GM23338 (cell line): Measurements from ENCODE around the gene TIMP4. TPM values are rescaled to one million over a fixed set of nuclear protein-coding genes. Genes with fewer than 3 reads are reported as not detected.

Source experiments
- ATAC-seq: fragments of 200-7000 bp; cut with Tn5 transposase; 3 replicates; pipeline ENCODE4 v1.9.1; 2020
- DNase-seq: peaks from one replicate; pipeline ENCODE4 v3.0.0-alpha.2; 2015; ENCODE audit warnings: low spot score
- H2AFZ ChIP-seq: fragments of 200-600 bp; sonication (generic); 2 replicates; pipeline ENCODE4 v1.8.0; 2016; ENCODE audit warnings: antibody characterized with exemption, mild to moderate bottlenecking, moderate library complexity
- H3F3A ChIP-seq: fragments of 200-600 bp; sonication (generic); replicated peaks from 2 replicates; pipeline ENCODE4 v1.8.0; 2017; ENCODE audit warnings: antibody characterized with exemption, mixed run types, low read depth
- H3K27ac ChIP-seq: fragments of 200-600 bp; sonication (generic); 2 replicates; pipeline ENCODE4 v1.6.1; 2016; ENCODE audit warnings: low read depth
- H3K27me3 ChIP-seq: fragments of 200-600 bp; sonication (generic); 2 replicates; pipeline ENCODE4 v1.8.0; 2016; ENCODE audit warnings: mild to moderate bottlenecking, mixed run types, moderate library complexity; ENCODE audit not compliant: insufficient read depth
- H3K36me3 ChIP-seq: fragments of 200-600 bp; sonication (generic); 2 replicates; pipeline ENCODE4 v1.8.0; 2016; ENCODE audit warnings: mild to moderate bottlenecking; ENCODE audit not compliant: insufficient read depth
- H3K4me1 ChIP-seq: fragments of 200-600 bp; sonication (generic); 2 replicates; pipeline ENCODE4 v1.8.0; 2016; ENCODE audit warnings: mild to moderate bottlenecking, moderate library complexity; ENCODE audit not compliant: insufficient read depth
- H3K4me2 ChIP-seq: fragments of 200-600 bp; sonication (generic); 2 replicates; pipeline ENCODE4 v1.7.1; 2017; ENCODE audit warnings: mixed run types
- H3K4me3 ChIP-seq: fragments of 200-600 bp; sonication (generic); 2 replicates; pipeline ENCODE4 v1.6.1; 2016; ENCODE audit warnings: mixed run types
- H3K79me2 ChIP-seq: fragments of 200-600 bp; sonication (generic); replicated peaks from 2 replicates; pipeline ENCODE4 v1.8.0; 2017; ENCODE audit warnings: mild to moderate bottlenecking; ENCODE audit not compliant: insufficient read depth
- H3K9me2 ChIP-seq: fragments of 200-600 bp; sonication (generic); 2 replicates; pipeline ENCODE4 v1.8.0; 2017; ENCODE audit not compliant: insufficient read depth
- H4K20me1 ChIP-seq: fragments of 200-600 bp; sonication (generic); replicated peaks from 2 replicates; pipeline ENCODE4 v1.8.0; 2017; ENCODE audit warnings: mild to moderate bottlenecking; ENCODE audit not compliant: insufficient read depth
- H3K27ac Mint-ChIP-seq: 2 replicates; pipeline ENCODE4 v1.8.0; 2020; ENCODE audit warnings: inconsistent platforms, mild to moderate bottlenecking, moderate library complexity, mixed read lengths
- H3K27me3 Mint-ChIP-seq: 3 replicates; pipeline ENCODE4 v1.8.0; 2022; ENCODE audit warnings: low read depth, mild to moderate bottlenecking, moderate library complexity, mixed read lengths, inconsistent platforms; ENCODE audit not compliant: insufficient read depth, poor library complexity
- H3K36me3 Mint-ChIP-seq: 3 replicates; pipeline ENCODE4 v1.8.0; 2021; ENCODE audit warnings: low read depth, mild to moderate bottlenecking, inconsistent platforms, moderate library complexity, mixed read lengths
- H3K4me1 Mint-ChIP-seq: 3 replicates; pipeline ENCODE4 v1.8.0; 2020; ENCODE audit warnings: mild to moderate bottlenecking, inconsistent platforms, mixed read lengths
- H3K4me3 Mint-ChIP-seq: 3 replicates; pipeline ENCODE4 v1.8.0; 2021; ENCODE audit warnings: moderate library complexity, mild to moderate bottlenecking, inconsistent platforms, mixed read lengths
- H3K9me3 Mint-ChIP-seq: 3 replicates; pipeline ENCODE4 v1.8.0; 2020; ENCODE audit warnings: moderate library complexity, mild to moderate bottlenecking, inconsistent platforms, mixed read lengths
- CTCF ChIP-seq, 2 experiments: fragments of 200-600 bp in 1 of 2; sonication (generic) in 1 of 2; conservative IDR thresholded peaks; 2 replicates each; pipeline versions ENCODE4 v1.5.1 to v1.6.1; 2016 to 2017; ENCODE audit warnings: antibody characterized with exemption in 2 of 2, low read depth in 2 of 2, mild to moderate bottlenecking in 2 of 2, moderate library complexity in 1 of 2
- ETS1 ChIP-seq: IDR thresholded peaks from 2 replicates; pipeline ENCODE4 v1.6.1; 2016; ENCODE audit warnings: antibody characterized with exemption
- EZH2 ChIP-seq: fragments of 200-600 bp; sonication (generic); IDR thresholded peaks from one replicate; pipeline ENCODE4 v1.8.0; 2017; ENCODE audit warnings: antibody characterized with exemption, mild to moderate bottlenecking, low read depth; ENCODE audit not compliant: unreplicated experiment
- NANOG ChIP-seq: IDR thresholded peaks from 2 replicates; pipeline ENCODE4 v1.6.1; 2016; ENCODE audit warnings: antibody characterized with exemption, borderline replicate concordance
- POLR2AphosphoS5 ChIP-seq: IDR thresholded peaks from 2 replicates; pipeline ENCODE4 v1.6.1; 2016; ENCODE audit warnings: antibody characterized with exemption, low read depth
- REST ChIP-seq: IDR thresholded peaks from one replicate; pipeline ENCODE4 v1.6.1; 2018; ENCODE audit warnings: antibody characterized with exemption; ENCODE audit not compliant: unreplicated experiment
- STAT1 ChIP-seq: IDR thresholded peaks from one replicate; pipeline ENCODE4 v1.6.1; 2016; ENCODE audit warnings: antibody characterized with exemption; ENCODE audit not compliant: unreplicated experiment
- ZNF331 ChIP-seq: fragments of 250-450 bp; sonication (Bioruptor Pico); IDR thresholded peaks from 2 replicates; pipeline ENCODE4 v1.5.0; 2020; ENCODE audit warnings: low read depth, mild to moderate bottlenecking, moderate library complexity
- polyA plus RNA-seq: library from polyadenylated mRNA; unstranded; fragments of >200 nt; fragmentation: Nextera tagmentation; extraction: Ambion mirVana; gene quantifications from 2 replicates; pipeline ENCODE4 v1.2.1, GENCODE V29; 2016
- total RNA-seq: library from RNA; depleted of rRNA; stranded (reverse); fragments of >200 nt; shearing (Covaris generic); gene quantifications from 2 replicates; pipeline ENCODE4 v1.2.3, GENCODE V29; 2014

The TIMP4 gene
- total and polyA plus RNA-seq, 2 experiments from 2014 or later, result 6.7 to 11.1 TPM

- Histone ChIP-seq H3K4me3 (no peak overlapping the region), H3K4me2 (no peak overlapping the region), H3K27ac (no peak overlapping the region), H2AFZ (no peak overlapping the region), H3K79me2 (no peaks in the 10 kb centered on the region), H3K36me3 (no peaks in the 10 kb centered on the region), H3K4me1 (peaks cover 8% of the 10 kb centered on the region), H4K20me1 (no peaks in the 10 kb centered on the region; the same call in none of the 2 replicates), H3F3A (no peaks in the 10 kb centered on the region), H3K9me2 (no peaks in the 10 kb centered on the region), H3K27me3 (no peaks in the 10 kb centered on the region)
- no peaks in the 10 kb centered on the region for H3K9me3 Mint-ChIP-seq
- H3K4me1 Mint-ChIP-seq, result no peaks in the 10 kb centered on the region
- DNase-seq (no peak), ATAC-seq (no peak)
- no peaks in the 10 kb centered on the region for H3K27me3 Mint-ChIP-seq
- TF ChIP-seq POLR2AphosphoS5 (no peak), EZH2 (no peak), ETS1 (no peak), ZNF331 (CRISPR knock-in tag) (no peak), REST (no peak), CTCF (conservative IDR thresholded peaks at IDR 0.05; ENCODE audit: low read depth in 2 of 2) (no peak)
- no peaks in the 10 kb centered on the region for H3K36me3 Mint-ChIP-seq
- no peak overlapping the region for H3K4me3 Mint-ChIP-seq
- H3K27ac Mint-ChIP-seq, result no peak overlapping the region
Measured at GRCh38 chr3:12127391-12127790, 31.3 kb downstream of the TIMP4 start.

- Histone ChIP-seq H3K27ac (no peak overlapping the region), H4K20me1 (no peaks in the 10 kb centered on the region; the same call in none of the 2 replicates), H3K27me3 (no peaks in the 10 kb centered on the region), H3K79me2 (no peaks in the 10 kb centered on the region), H3K4me1 (peaks cover 8% of the 10 kb centered on the region), H3K36me3 (no peaks in the 10 kb centered on the region), H3K4me3 (no peak overlapping the region), H3K4me2 (no peak overlapping the region), H3F3A (no peaks in the 10 kb centered on the region), H2AFZ (no peak overlapping the region), H3K9me2 (no peaks in the 10 kb centered on the region)
- Mint-ChIP-seq H3K4me1 (no peaks in the 10 kb centered on the region), H3K27ac (no peak overlapping the region), H3K4me3 (no peak overlapping the region), H3K36me3 (no peaks in the 10 kb centered on the region), H3K9me3 (no peaks in the 10 kb centered on the region), H3K27me3 (no peaks in the 10 kb centered on the region)
- no peak for ATAC-seq
- no peak for DNase-seq
- TF ChIP-seq NANOG, result no peak
- no peak for TF ChIP-seq ETS1
- TF ChIP-seq STAT1, result no peak
Measured at GRCh38 chr3:12125772-12126171, 32.9 kb downstream of the TIMP4 start.
